ENCODE measurements around the gene SLC52A3.

Gene SLC52A3

GRCh38 chr20:764255-764654 lies 4.0 kb downstream of the SLC52A3 start:
- DNase-seq, result no peak

GRCh38 chr20:761418-762381 lies 6.6 kb downstream of the SLC52A3 start:
- DNase-seq, result no peak

- DNase-seq, result no peak
Measured at GRCh38 chr20:760751-761417, 7.4 kb downstream of the SLC52A3 start.

GRCh38 chr20:757506-757905 lies 10.8 kb downstream of the SLC52A3 start:
- DNase-seq, result no peak

GRCh38 chr20:755941-756340 lies 12.4 kb downstream of the SLC52A3 start:
- DNase-seq, result no peak

GRCh38 chr20:754904-755303 lies 13.4 kb downstream of the SLC52A3 start:
- DNase-seq, result no peak

GRCh38 chr20:753897-754635 lies 14.2 kb downstream of the SLC52A3 start:
- no peak for DNase-seq

GRCh38 chr20:753136-753535 lies 15.2 kb downstream of the SLC52A3 start:
- no peak for DNase-seq

- DNase-seq, result no peak
Measured at GRCh38 chr20:752291-752690, 16.0 kb downstream of the SLC52A3 start.

- DNase-seq, result no peak
Measured at GRCh38 chr20:751761-752160, 16.5 kb downstream of the SLC52A3 start.

- DNase-seq, result no peak
Measured at GRCh38 chr20:750801-751200, 17.5 kb downstream of the SLC52A3 start.

- DNase-seq, result no peak
Measured at GRCh38 chr20:745683-746301, 22.5 kb downstream of the SLC52A3 start.

GRCh38 chr20:742156-742555 lies 26.1 kb downstream of the SLC52A3 start:
- no peak for DNase-seq

GRCh38 chr20:741620-742019 lies 26.7 kb downstream of the SLC52A3 start:
- no peak for DNase-seq

GRCh38 chr20:740162-740561 lies 28.1 kb downstream of the SLC52A3 start:
- no peak for DNase-seq

GRCh38 chr20:739736-740135 lies 28.6 kb downstream of the SLC52A3 start:
- no peak for DNase-seq

- DNase-seq, result no peak
Measured at GRCh38 chr20:733861-734260, 34.4 kb downstream of the SLC52A3 start.

- DNase-seq, result no peak
Measured at GRCh38 chr20:732727-733126, 35.6 kb downstream of the SLC52A3 start.

- DNase-seq, result no peak
Measured at GRCh38 chr20:731891-732560, 36.3 kb downstream of the SLC52A3 start.

GRCh38 chr20:730005-730404 lies 38.3 kb downstream of the SLC52A3 start:
- DNase-seq, result no peak

GRCh38 chr20:728256-728944 lies 39.9 kb downstream of the SLC52A3 start:
- DNase-seq, result peak; percentile 3

- no peak for DNase-seq
Measured at GRCh38 chr20:726160-726559, 42.1 kb downstream of the SLC52A3 start.

Data from CD4-positive, alpha-beta T cell treated with Interferon gamma for 1 hour (primary cell).